Activated CD4-positive, alpha-beta T cell treated with anti-CD3 and anti-CD28 coated beads, Interleukin-2, amount 50 U/mL, for 1 hour (primary cell): ENCODE results near the gene BTRC.

Experiments
- DNase-seq: peaks from one replicate; pipeline ENCODE4 v3.0.0-alpha.2; 2020

BTRC gene

GRCh38 chr10:101595591-101596433 is 241.8 kb downstream of the BTRC start:
- DNase-seq, result no peak

GRCh38 chr10:101597091-101597900 is 243.3 kb downstream of the BTRC start:
- DNase-seq, result no peak

- DNase-seq, result no peak
Observed at GRCh38 chr10:101601541-101601940, 247.6 kb downstream of the BTRC start.

DNA sequence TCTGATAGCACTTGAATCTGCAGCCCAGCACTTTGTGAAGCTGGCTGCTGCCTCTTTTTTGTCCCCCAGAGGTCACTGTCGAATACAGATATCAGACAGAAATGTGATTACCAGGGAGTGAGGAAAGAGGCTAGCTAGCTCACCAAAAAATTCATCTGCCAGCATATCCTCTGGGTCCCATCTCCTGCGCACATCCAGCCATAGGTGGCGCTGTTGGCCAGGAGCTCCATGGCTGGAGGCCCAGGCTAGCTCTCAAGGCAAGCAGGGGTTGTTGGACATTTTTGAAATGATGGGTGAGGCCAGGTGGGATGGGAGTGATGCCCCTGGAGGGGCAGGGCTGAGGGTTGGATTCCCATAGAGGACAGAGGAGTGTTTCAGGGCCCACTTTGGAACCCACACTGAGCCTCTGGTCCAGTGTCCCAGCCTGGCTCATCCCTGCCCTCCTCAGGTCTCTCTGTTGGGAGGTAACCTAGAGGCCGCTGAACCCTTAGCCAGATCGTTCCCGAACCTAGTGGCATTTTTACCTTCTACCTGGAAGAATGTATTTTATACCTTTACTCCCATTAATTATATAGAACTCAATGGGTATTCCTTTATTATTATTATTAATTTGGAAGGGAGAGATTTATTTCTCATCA is 248.9 kb downstream of the BTRC start:
- peak; percentile 59 for DNase-seq
